GM13977 (cell line): Measurements from ENCODE around the gene TTYH1.
A peak's percentile ranks its signal among the peaks of the same experiment; 100 is the strongest.
"Not testable (repeated sequence)": the region's sequence is repeated elsewhere in the genome, so short reads cannot be mapped to it uniquely, and the experiment has no call there.

ENCODE experiments used
- DNase-seq: peaks from one replicate; pipeline ENCODE4 v3.0.0; 2012; ENCODE audit warnings: low spot score
- CTCF ChIP-seq: IDR thresholded peaks from 2 replicates; pipeline ENCODE4 v1.5.1; 2012; ENCODE audit warnings: mild to moderate bottlenecking, control low read depth; ENCODE audit not compliant: insufficient read depth; ENCODE audit errors: extremely low read depth, missing control alignments
- in situ Hi-C: fragments of 300-500 bp; cut with MboI; formaldehyde crosslinking; loops from one replicate; pipeline ENCODE4 v1.12.0; 2022; ENCODE audit warnings: low sequenced_read_pairs, low pct_unique_long_range_greater_than_20kb, mixed read lengths, inconsistent platforms; ENCODE audit not compliant: unreplicated experiment

Gene TTYH1

GRCh38 chr19:54440641-54441040 lies 25.4 kb downstream of the TTYH1 start:
- in situ Hi-C loops, result no loop called here
- TF ChIP-seq CTCF, result no peak
- DNase-seq, result no peak

GRCh38 chr19:54444737-54445136 lies 29.5 kb downstream of the TTYH1 start:
- in situ Hi-C loops, result no loop called here
- no peak for TF ChIP-seq CTCF
- no peak for DNase-seq

- DNase-seq, in situ Hi-C loops: not testable (repeated sequence)
Observed at GRCh38 chr19:54446349-54446748, 31.1 kb downstream of the TTYH1 start.

GRCh38 chr19:54448040-54448773 lies 32.9 kb downstream of the TTYH1 start:
- in situ Hi-C loops, result no loop called here
- DNase-seq, result no peak
- TF ChIP-seq CTCF, result no peak

- TF ChIP-seq CTCF, result no peak
- peak; percentile 98 for DNase-seq
- in situ Hi-C loops, result no loop called here
Observed at GRCh38 chr19:54448774-54449700, 33.8 kb downstream of the TTYH1 start, which contains the start of gene LENG8. LENG8 (plus strand) TSS chr19:54449199; CDS start chr19:54451345, 2,146 bp downstream.

GRCh38 chr19:54449701-54450069 lies 34.4 kb downstream of the TTYH1 start:
- no peak for DNase-seq
- in situ Hi-C loops, result loop anchor here (25.0 kb wide), 2 partner anchors 663 to 1163 kb away; partner anchors contain the start of genes PPP1R12C, ZNF524, ZNF784 and ZNF865
- TF ChIP-seq CTCF, result no peak
